Type B pancreatic cell (in vitro differentiated cells): ENCODE measurements around the gene LINGO3. TPM values are rescaled to one million over a fixed set of nuclear protein-coding genes. Genes with fewer than 3 reads are reported as not detected.

ENCODE experiments used
- DNase-seq: peaks from one replicate; pipeline ENCODE4 v3.0.0; 2021; ENCODE audit warnings: mixed read lengths; ENCODE audit not compliant: unreplicated experiment; ENCODE audit errors: extremely low spot score
- H3K27ac Mint-ChIP-seq: 2 replicates; pipeline ENCODE4 v1.8.0; 2021; ENCODE audit warnings: mild to moderate bottlenecking, mixed read lengths
- H3K27me3 Mint-ChIP-seq: 2 replicates; pipeline ENCODE4 v1.8.0; 2021; ENCODE audit warnings: mixed read lengths
- H3K36me3 Mint-ChIP-seq: 2 replicates; pipeline ENCODE4 v1.8.0; 2021; ENCODE audit warnings: mixed read lengths
- H3K4me1 Mint-ChIP-seq: one replicate; pipeline ENCODE4 v1.8.0; 2021; ENCODE audit warnings: mixed read lengths; ENCODE audit not compliant: unreplicated experiment
- H3K4me3 Mint-ChIP-seq: 2 replicates; pipeline ENCODE4 v1.8.0; 2021; ENCODE audit warnings: mild to moderate bottlenecking, mixed read lengths
- H3K9me3 Mint-ChIP-seq: 2 replicates; pipeline ENCODE4 v1.8.0; 2021; ENCODE audit warnings: mixed read lengths
- CTCF ChIP-seq: fragments of 200-600 bp; sonication (generic); conservative IDR thresholded peaks from 2 replicates; pipeline ENCODE4 v1.5.0; 2021; ENCODE audit warnings: antibody characterized with exemption, mild to moderate bottlenecking
- total RNA-seq: library from RNA; stranded (reverse); gene quantifications from 2 replicates; pipeline ENCODE4 v1.2.1, GENCODE V29; 2021; ENCODE audit warnings: low replicate concordance

The LINGO3 gene
- total RNA-seq, 1 donor from 2014 or later, result not detected

DNA sequence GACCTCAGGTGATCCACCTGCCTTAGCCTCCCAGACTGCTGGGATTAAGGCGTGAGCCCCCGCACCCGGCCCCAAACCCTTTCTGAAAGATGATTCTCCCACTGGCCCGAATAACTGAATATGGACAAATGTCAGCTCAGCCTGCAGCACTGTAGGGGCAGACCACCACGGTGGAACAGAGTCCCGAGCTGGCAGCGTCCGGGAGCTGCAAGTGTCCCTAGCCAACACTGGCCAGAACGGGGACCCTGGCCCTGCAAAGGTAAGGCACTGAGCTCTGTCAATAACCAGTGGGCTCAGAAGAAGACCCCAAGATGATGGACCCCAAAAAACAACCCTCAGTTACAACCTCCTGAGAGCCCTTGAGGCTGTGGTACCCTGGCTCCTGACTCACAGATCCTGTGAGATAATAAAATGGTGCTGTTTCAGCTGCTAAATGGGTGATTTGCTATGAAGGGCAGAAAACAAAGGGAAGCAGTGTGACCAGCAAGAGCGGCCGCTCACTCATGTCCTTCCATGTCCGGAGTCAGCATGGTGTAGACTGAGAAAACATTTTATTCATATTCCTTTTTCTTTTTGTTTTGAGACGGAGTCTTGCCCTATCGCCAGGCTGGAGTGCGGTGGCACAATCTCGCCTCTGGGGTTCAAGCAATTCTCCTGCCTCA is 18.9 kb upstream of the LINGO3 start:
- H3K4me3 Mint-ChIP-seq, result peak overlapping the region; percentile 97
- no peaks in the 10 kb centered on the region for H3K27me3 Mint-ChIP-seq
- peaks cover 42% of the 10 kb centered on the region for H3K4me1 Mint-ChIP-seq
- TF ChIP-seq CTCF, result no peak
- no peaks in the 10 kb centered on the region for H3K9me3 Mint-ChIP-seq
- no peak for DNase-seq
- H3K27ac Mint-ChIP-seq, result peak overlapping the region; percentile 100
- H3K36me3 Mint-ChIP-seq, result no peaks in the 10 kb centered on the region

GRCh38 chr19:2325281-2326046 is 17.5 kb upstream of the LINGO3 start:
- Mint-ChIP-seq H3K27ac (peak overlapping the region; percentile 100), H3K27me3 (no peaks in the 10 kb centered on the region), H3K4me1 (peaks cover 32% of the 10 kb centered on the region), H3K36me3 (no peaks in the 10 kb centered on the region), H3K4me3 (peak overlapping the region; percentile 61), H3K9me3 (no peaks in the 10 kb centered on the region)
- DNase-seq, result no peak
- TF ChIP-seq CTCF, result no peak

- no peak for TF ChIP-seq CTCF
- Mint-ChIP-seq H3K27me3 (no peaks in the 10 kb centered on the region), H3K9me3 (no peaks in the 10 kb centered on the region), H3K4me3 (peak overlapping the region; percentile 49), H3K27ac (no peak overlapping the region), H3K4me1 (peaks cover 23% of the 10 kb centered on the region), H3K36me3 (no peaks in the 10 kb centered on the region)
- no peak for DNase-seq
Observed at GRCh38 chr19:2324220-2324948, 16.4 kb upstream of the LINGO3 start.

- no peak for DNase-seq
- Mint-ChIP-seq H3K36me3 (no peaks in the 10 kb centered on the region), H3K27ac (no peak overlapping the region), H3K9me3 (no peaks in the 10 kb centered on the region), H3K4me3 (no peak overlapping the region), H3K27me3 (no peaks in the 10 kb centered on the region), H3K4me1 (peaks cover 19% of the 10 kb centered on the region)
- TF ChIP-seq CTCF, result no peak
Observed at GRCh38 chr19:2323707-2324106, 15.8 kb upstream of the LINGO3 start.

- TF ChIP-seq CTCF, result no peak
- Mint-ChIP-seq H3K27me3 (no peaks in the 10 kb centered on the region), H3K4me1 (peaks cover 10% of the 10 kb centered on the region)
Observed at GRCh38 chr19:2321565-2322283, 13.8 kb upstream of the LINGO3 start.

More at GRCh38 chr19:2321565-2322283, 13.8 kb upstream of the LINGO3 start:
- DNase-seq, result no peak
- no peaks in the 10 kb centered on the region for H3K36me3 Mint-ChIP-seq
- H3K27ac Mint-ChIP-seq, result no peak overlapping the region
- H3K9me3 Mint-ChIP-seq, result no peaks in the 10 kb centered on the region
- no peak overlapping the region for H3K4me3 Mint-ChIP-seq
